HG03175 (cell line): Measurements from ENCODE around the gene RNF175.

Experiments
- ATAC-seq: cut with Tn5 transposase; IDR thresholded peaks from one replicate; pipeline ENCODE4 v1.9.1; 2021; ENCODE audit warnings: mild to moderate bottlenecking, moderate library complexity; ENCODE audit not compliant: unreplicated experiment

RNF175 gene

GRCh38 chr4:153759407-153760316 lies at the start of gene RNF175:
RNF175 (minus strand) TSS chr4:153760024; CDS start chr4:153759862, 162 bp downstream.
- no peak for ATAC-seq

GRCh38 chr4:153809307-153809706 lies 49.5 kb upstream of the RNF175 start:
- peak; percentile 76 for ATAC-seq

GRCh38 chr4:153808175-153808574 lies 48.4 kb upstream of the RNF175 start:
- ATAC-seq: no peak

- no peak for ATAC-seq
Measured at GRCh38 chr4:153806073-153806472, 46.2 kb upstream of the RNF175 start.

GRCh38 chr4:153804722-153805121 lies 44.9 kb upstream of the RNF175 start:
- no peak for ATAC-seq

- ATAC-seq: no peak
Measured at GRCh38 chr4:153799694-153800074, 39.9 kb upstream of the RNF175 start.

- ATAC-seq: no peak
Measured at GRCh38 chr4:153798901-153799693, 39.3 kb upstream of the RNF175 start.

- ATAC-seq: no peak
Measured at GRCh38 chr4:153798420-153798819, 38.6 kb upstream of the RNF175 start.

- ATAC-seq: no peak
Measured at GRCh38 chr4:153794006-153794405, 34.2 kb upstream of the RNF175 start.

GRCh38 chr4:153792618-153793247 lies 32.9 kb upstream of the RNF175 start:
- no peak for ATAC-seq

GRCh38 chr4:153791746-153792617 lies 32.2 kb upstream of the RNF175 start:
- ATAC-seq: no peak

GRCh38 chr4:153790962-153791551 lies 31.2 kb upstream of the RNF175 start:
- ATAC-seq: no peak

GRCh38 chr4:153790500-153790865 lies 30.7 kb upstream of the RNF175 start:
- no peak for ATAC-seq

GRCh38 chr4:153789741-153790499 lies 30.1 kb upstream of the RNF175 start:
- no peak for ATAC-seq

GRCh38 chr4:153788413-153789276 lies 28.8 kb upstream of the RNF175 start, which contains the start of gene SFRP2:
SFRP2 (minus strand) TSS chr4:153789083; CDS start chr4:153788835, 248 bp downstream.
- no peak for ATAC-seq

GRCh38 chr4:153788051-153788412 lies 28.2 kb upstream of the RNF175 start:
- no peak for ATAC-seq

GRCh38 chr4:153787575-153787974 lies 27.8 kb upstream of the RNF175 start:
- ATAC-seq: no peak

- no peak for ATAC-seq
Measured at GRCh38 chr4:153787061-153787560, 27.3 kb upstream of the RNF175 start.
